RWPE2 (cell line): ENCODE results near the gene LAMA2.

Source experiments
- ATAC-seq: fragments of 200-7000 bp; cut with Tn5 transposase; 3 replicates; pipeline ENCODE4 v1.9.1; 2021; ENCODE audit warnings: low read depth
- DNase-seq: peaks from one replicate; pipeline ENCODE4 v3.0.0-alpha.2; 2020; ENCODE audit warnings: low spot score
- H3K27ac ChIP-seq: fragments of 450-650 bp; 2 replicates; pipeline ENCODE4 v1.5.1; 2017; ENCODE audit warnings: mild to moderate bottlenecking; ENCODE audit not compliant: poor library complexity, severe bottlenecking
- H3K27me3 ChIP-seq: fragments of 250-450 bp; sonication (Bioruptor Pico); 2 replicates; pipeline ENCODE4 v1.5.1; 2021; ENCODE audit warnings: mild to moderate bottlenecking, moderate library complexity; ENCODE audit not compliant: insufficient read depth, poor library complexity, severe bottlenecking
- H3K36me3 ChIP-seq: fragments of 250-450 bp; sonication (Bioruptor Pico); 2 replicates; pipeline ENCODE4 v1.5.1; 2020; ENCODE audit warnings: low read depth, mild to moderate bottlenecking, moderate library complexity
- H3K4me1 ChIP-seq: fragments of 250-450 bp; sonication (Bioruptor Pico); 2 replicates; pipeline ENCODE4 v1.5.1; 2021; ENCODE audit warnings: mild to moderate bottlenecking, moderate library complexity; ENCODE audit not compliant: insufficient read depth, poor library complexity, severe bottlenecking
- H3K4me3 ChIP-seq: fragments of 250-450 bp; sonication (Bioruptor Pico); 2 replicates; pipeline ENCODE4 v1.5.1; 2021; ENCODE audit warnings: mild to moderate bottlenecking, moderate library complexity; ENCODE audit not compliant: severe bottlenecking
- H3K9me3 ChIP-seq: fragments of 250-450 bp; sonication (Bioruptor Pico); 2 replicates; pipeline ENCODE4 v1.5.1; 2021; ENCODE audit warnings: mild to moderate bottlenecking, moderate library complexity; ENCODE audit not compliant: severe bottlenecking
- CTCF ChIP-seq: fragments of 450-650 bp; IDR thresholded peaks from one replicate; pipeline ENCODE4 v1.5.1; 2017; ENCODE audit warnings: mild to moderate bottlenecking, moderate library complexity; ENCODE audit not compliant: poor library complexity, severe bottlenecking

Gene LAMA2

GRCh38 chr6:129211626-129212025 is 328.7 kb downstream of the LAMA2 start:
- H3K27ac ChIP-seq: no peak overlapping the region
- DNase-seq: no peak

GRCh38 chr6:129212081-129212480 is 329.1 kb downstream of the LAMA2 start:
- Histone ChIP-seq H3K9me3 (no peaks in the 10 kb centered on the region), H3K4me3 (no peak overlapping the region), H3K27me3 (no peaks in the 10 kb centered on the region), H3K36me3 (no peaks in the 10 kb centered on the region), H3K4me1 (no peaks in the 10 kb centered on the region), H3K27ac (no peak overlapping the region)
- TF ChIP-seq CTCF: no peak
- DNase-seq (no peak), ATAC-seq (no peak)

More at GRCh38 chr6:129211626-129212025, 328.7 kb downstream of the LAMA2 start:
- no peak for TF ChIP-seq CTCF
- Histone ChIP-seq H3K4me3 (no peak overlapping the region), H3K4me1 (no peaks in the 10 kb centered on the region), H3K27me3 (no peaks in the 10 kb centered on the region), H3K36me3 (no peaks in the 10 kb centered on the region), H3K9me3 (no peaks in the 10 kb centered on the region)
- ATAC-seq: no peak

GRCh38 chr6:129215246-129215645 is 332.3 kb downstream of the LAMA2 start:
- DNase-seq: no peak
- no peak overlapping the region for H3K4me3 ChIP-seq
- H3K27ac ChIP-seq: no peak overlapping the region
- H3K27me3 ChIP-seq: no peaks in the 10 kb centered on the region
- H3K9me3 ChIP-seq: no peaks in the 10 kb centered on the region
- ATAC-seq: no peak
- no peaks in the 10 kb centered on the region for H3K4me1 ChIP-seq
- no peaks in the 10 kb centered on the region for H3K36me3 ChIP-seq
- TF ChIP-seq CTCF: no peak

- TF ChIP-seq CTCF: no peak
- Histone ChIP-seq H3K27me3 (no peaks in the 10 kb centered on the region), H3K4me1 (no peaks in the 10 kb centered on the region), H3K9me3 (no peaks in the 10 kb centered on the region), H3K36me3 (no peaks in the 10 kb centered on the region), H3K4me3 (no peak overlapping the region), H3K27ac (no peak overlapping the region)
- no peak for ATAC-seq
- no peak for DNase-seq
Measured at GRCh38 chr6:129215916-129216520, 333.1 kb downstream of the LAMA2 start.

GRCh38 chr6:129217701-129218100 is 334.8 kb downstream of the LAMA2 start:
- ATAC-seq (no peak), DNase-seq (no peak)

More at GRCh38 chr6:129217701-129218100, 334.8 kb downstream of the LAMA2 start:
- Histone ChIP-seq H3K9me3 (no peaks in the 10 kb centered on the region), H3K36me3 (no peaks in the 10 kb centered on the region), H3K4me1 (no peaks in the 10 kb centered on the region), H3K4me3 (no peak overlapping the region), H3K27ac (no peak overlapping the region), H3K27me3 (no peaks in the 10 kb centered on the region)
- no peak for TF ChIP-seq CTCF
